Glutamatergic neuron (in vitro differentiated cells): ENCODE measurements around the gene ZNF280B. TPM values are rescaled to one million over a fixed set of nuclear protein-coding genes. Genes with fewer than 3 reads are reported as not detected.
A peak's percentile ranks its signal among the peaks of the same experiment; 100 is the strongest.

Experiments
- DNase-seq: peaks from one replicate; pipeline ENCODE4 v3.0.0; 2022
- H3K27ac Mint-ChIP-seq: one replicate; pipeline ENCODE4 v1.8.0; 2020; ENCODE audit warnings: mild to moderate bottlenecking, mixed read lengths, inconsistent platforms; ENCODE audit not compliant: unreplicated experiment
- H3K27me3 Mint-ChIP-seq: one replicate; pipeline ENCODE4 v1.8.0; 2020; ENCODE audit warnings: mild to moderate bottlenecking, moderate library complexity, mixed read lengths, inconsistent platforms; ENCODE audit not compliant: unreplicated experiment
- H3K36me3 Mint-ChIP-seq: one replicate; pipeline ENCODE4 v1.8.0; 2020; ENCODE audit warnings: mild to moderate bottlenecking, mixed read lengths, inconsistent platforms; ENCODE audit not compliant: unreplicated experiment
- H3K4me1 Mint-ChIP-seq: one replicate; pipeline ENCODE4 v1.8.0; 2020; ENCODE audit warnings: mild to moderate bottlenecking, low read depth, mixed read lengths, inconsistent platforms; ENCODE audit not compliant: unreplicated experiment
- H3K4me3 Mint-ChIP-seq: one replicate; pipeline ENCODE4 v1.8.0; 2020; ENCODE audit warnings: mild to moderate bottlenecking, mixed read lengths, inconsistent platforms; ENCODE audit not compliant: unreplicated experiment
- H3K9me3 Mint-ChIP-seq: one replicate; pipeline ENCODE4 v1.8.0; 2020; ENCODE audit warnings: mild to moderate bottlenecking, moderate library complexity, mixed read lengths, inconsistent platforms; ENCODE audit not compliant: unreplicated experiment
- CTCF ChIP-seq: fragments of 200-600 bp; sonication (generic); IDR thresholded peaks from one replicate; pipeline ENCODE4 v1.5.0; 2021; ENCODE audit not compliant: partially characterized antibody, unreplicated experiment
- total RNA-seq: library from RNA; stranded (reverse); fragmentation: NEBNext Ultra II Directional; extraction: Animal tissue kit (Norgen Biotek cat#: 25700); gene quantifications from one replicate; pipeline ENCODE4 v1.2.1, GENCODE V29; 2021; ENCODE audit not compliant: unreplicated experiment

The ZNF280B gene
- total RNA-seq, 1 donor from 2014 or later: 1.8 TPM

- DNase-seq: no peak
- Mint-ChIP-seq H3K4me1 (no peaks in the 10 kb centered on the region), H3K9me3 (peaks cover 4% of the 10 kb centered on the region)
Observed at GRCh38 chr22:22460635-22461034, 47.9 kb downstream of the ZNF280B start.

GRCh38 chr22:22460060-22460459, 48.5 kb downstream of the ZNF280B start:
- no peak for DNase-seq
- peaks cover 4% of the 10 kb centered on the region for H3K9me3 Mint-ChIP-seq
- H3K27me3 Mint-ChIP-seq: peaks cover 13% of the 10 kb centered on the region
- no peak overlapping the region for H3K27ac Mint-ChIP-seq
- TF ChIP-seq CTCF: no peak
- H3K36me3 Mint-ChIP-seq: peaks cover 20% of the 10 kb centered on the region
- no peak overlapping the region for H3K4me3 Mint-ChIP-seq
- H3K4me1 Mint-ChIP-seq: no peaks in the 10 kb centered on the region

More at GRCh38 chr22:22460635-22461034, 47.9 kb downstream of the ZNF280B start:
- H3K27me3 Mint-ChIP-seq: peaks cover 12% of the 10 kb centered on the region
- no peak overlapping the region for H3K27ac Mint-ChIP-seq
- H3K4me3 Mint-ChIP-seq: no peak overlapping the region
- peaks cover 20% of the 10 kb centered on the region for H3K36me3 Mint-ChIP-seq
- TF ChIP-seq CTCF: peak; percentile 60

GRCh38 chr22:22458896-22459588, 49.5 kb downstream of the ZNF280B start:
- Mint-ChIP-seq H3K4me1 (no peaks in the 10 kb centered on the region), H3K9me3 (peaks cover 4% of the 10 kb centered on the region), H3K36me3 (peaks cover 20% of the 10 kb centered on the region), H3K27me3 (peaks cover 13% of the 10 kb centered on the region), H3K4me3 (no peak overlapping the region), H3K27ac (no peak overlapping the region)
- TF ChIP-seq CTCF: no peak
- DNase-seq: no peak

- Mint-ChIP-seq H3K27ac (no peak overlapping the region), H3K4me3 (no peak overlapping the region), H3K27me3 (peaks cover 11% of the 10 kb centered on the region), H3K36me3 (peaks cover 20% of the 10 kb centered on the region), H3K9me3 (peaks cover 4% of the 10 kb centered on the region), H3K4me1 (no peaks in the 10 kb centered on the region)
- no peak for DNase-seq
- TF ChIP-seq CTCF: no peak
Observed at GRCh38 chr22:22458387-22458786, 50.2 kb downstream of the ZNF280B start.

- H3K36me3 Mint-ChIP-seq: peaks cover 31% of the 10 kb centered on the region
- peaks cover 6% of the 10 kb centered on the region for H3K9me3 Mint-ChIP-seq
- DNase-seq: no peak
- no peak for TF ChIP-seq CTCF
- no peaks in the 10 kb centered on the region for H3K4me1 Mint-ChIP-seq
- H3K27ac Mint-ChIP-seq: no peak overlapping the region
- H3K27me3 Mint-ChIP-seq: peaks cover 14% of the 10 kb centered on the region
- no peak overlapping the region for H3K4me3 Mint-ChIP-seq
Observed at GRCh38 chr22:22454997-22455396, 53.5 kb downstream of the ZNF280B start.
